SK-N-SH (cell line): ENCODE measurements around the gene DXO. TPM values are rescaled to one million over a fixed set of nuclear protein-coding genes. Genes with fewer than 3 reads are reported as not detected.
A peak's percentile ranks its signal among the peaks of the same experiment; 100 is the strongest.
"Not testable (repeated sequence)": the region's sequence is repeated elsewhere in the genome, so short reads cannot be mapped to it uniquely, and the experiment has no call there.

ENCODE experiments used
- CTCF ChIA-PET: fragments of 300-600, 350-600 bp; formaldehyde crosslinking; extraction: SDS; loops from one replicate; lab custom pipeline; 2021; lab: Yijun Ruan, JAX
- POLR2A ChIA-PET: fragments of 350-600 bp; sonication (Branson Sonifier 250); formaldehyde crosslinking; extraction: SDS; loops from one replicate; lab custom pipeline; 2020; ENCODE audit warnings: antibody characterized with exemption, inconsistent platforms; lab: Yijun Ruan, JAX
- DNase-seq: peaks from one replicate; pipeline ENCODE4 v3.0.0; 2012
- H2AFZ ChIP-seq: fragments of 200-600 bp; sonication (generic); 2 replicates; pipeline ENCODE4 v1.8.1; 2016; ENCODE audit warnings: antibody characterized with exemption, mild to moderate bottlenecking, low read depth
- H3F3A ChIP-seq: fragments of 200-600 bp; sonication (generic); replicated peaks from 2 replicates; pipeline ENCODE3; 2016; ENCODE audit warnings: antibody characterized with exemption, mild to moderate bottlenecking; ENCODE audit not compliant: insufficient read depth
- H3K27ac ChIP-seq, 2 experiments: fragments of 200-500 bp in 1 of 2; fragments of 200-600 bp in 1 of 2; sonication (Bioruptor generic) in 1 of 2; sonication (generic), shearing (Covaris generic) in 1 of 2; 2 replicates each; pipeline versions ENCODE4 v1.5.1 to v1.6.1; 2014 to 2016; ENCODE audit warnings: low read depth in 2 of 2, inconsistent platforms in 1 of 2, low read length in 1 of 2, mild to moderate bottlenecking in 1 of 2, mixed read lengths in 1 of 2
- H3K27me3 ChIP-seq: fragments of 200-600 bp; sonication (generic), shearing (Covaris generic); 2 replicates; pipeline ENCODE4 v1.6.1; 2016; ENCODE audit warnings: mixed run types; ENCODE audit not compliant: insufficient read depth
- H3K36me3 ChIP-seq, 2 experiments: fragments of 200-500 bp in 1 of 2; fragments of 200-600 bp in 1 of 2; sonication (Bioruptor generic) in 1 of 2; sonication (generic) in 1 of 2; replicated peaks in 1 of 2; 2 replicates each; pipeline versions ENCODE3 to v1.5.1; 2014 to 2016; ENCODE audit warnings: low read length in 1 of 2, mild to moderate bottlenecking in 1 of 2; ENCODE audit not compliant: insufficient read depth in 2 of 2, control insufficient read depth in 1 of 2
- H3K4me1 ChIP-seq, 2 experiments: fragments of 200-500 bp in 1 of 2; fragments of 200-600 bp in 1 of 2; sonication (Bioruptor generic) in 1 of 2; sonication (generic), shearing (Covaris generic) in 1 of 2; 2 replicates each; pipeline versions ENCODE4 v1.5.1 to v1.6.1; 2014 to 2016; ENCODE audit warnings: low read depth in 1 of 2, low read length in 1 of 2, mixed run types in 1 of 2; ENCODE audit not compliant: insufficient read depth in 2 of 2, control insufficient read depth in 1 of 2
- H3K4me2 ChIP-seq: fragments of 200-600 bp; sonication (generic), shearing (Covaris generic); 2 replicates; pipeline ENCODE4 v1.6.1; 2017; ENCODE audit warnings: mixed run types
- H3K4me3 ChIP-seq, 2 experiments: fragments of 200-500 bp in 1 of 2; fragments of 200-600 bp in 1 of 2; sonication (Bioruptor generic) in 1 of 2; sonication (generic), shearing (Covaris generic) in 1 of 2; 2 replicates each; pipeline versions ENCODE4 v1.5.1 to v1.8.1; 2014 to 2016; ENCODE audit warnings: low read depth in 2 of 2, inconsistent platforms in 1 of 2, low read length in 1 of 2, mild to moderate bottlenecking in 1 of 2, mixed read lengths in 1 of 2, moderate library complexity in 1 of 2
- H3K79me2 ChIP-seq: fragments of 200-600 bp; sonication (generic); 2 replicates; pipeline ENCODE4 v1.8.1; 2017; ENCODE audit warnings: mild to moderate bottlenecking; ENCODE audit not compliant: insufficient read depth
- H3K9ac ChIP-seq: fragments of 200-600 bp; sonication (generic); 2 replicates; pipeline ENCODE4 v1.6.1; 2017; ENCODE audit warnings: mixed run types
- H3K9me2 ChIP-seq: fragments of 200-600 bp; sonication (generic); 2 replicates; pipeline ENCODE4 v1.6.1; 2017; ENCODE audit warnings: mixed run types
- H3K9me3 ChIP-seq: fragments of 200-600 bp; sonication (generic); 2 replicates; pipeline ENCODE4 v1.6.1; 2017; ENCODE audit warnings: mixed run types, mild to moderate bottlenecking, moderate library complexity
- H4K20me1 ChIP-seq: fragments of 200-600 bp; sonication (generic); 2 replicates; pipeline ENCODE4 v1.6.1; 2017; ENCODE audit warnings: mild to moderate bottlenecking, mixed run types; ENCODE audit not compliant: insufficient read depth
- MEF2A ChIP-seq: IDR thresholded peaks from 2 replicates; pipeline ENCODE4 v1.4.0; 2012; ENCODE audit warnings: low read depth, borderline replicate concordance
- SMC3 ChIP-seq: IDR thresholded peaks from 2 replicates; pipeline ENCODE4 v1.6.1; 2012; ENCODE audit warnings: low read depth, low read length, improper control_type of control experiment
- WGBS: methylation state at CpG from one replicate; pipeline ENCODE4 v1.1.6; 2017; ENCODE audit warnings: low lambda C conversion rate; 5-methylcytosine and 5-hydroxymethylcytosine counted together
- polyA plus RNA-seq, 3 experiments: library from polyadenylated mRNA; depleted of rRNA; stranded (reverse); fragments of >200 nt; gene quantifications; 2 replicates each; pipeline ENCODE4 v1.2.3, GENCODE V29; 2012
- TF ChIP-seq, protein P1 (sequence below): fragments of 200-600 bp; sonication (generic); IDR thresholded peaks from 2 replicates; pipeline ENCODE4 v1.6.1; 2017; ENCODE audit warnings: antibody characterized with exemption, mild to moderate bottlenecking, moderate library complexity
- TF ChIP-seq, protein P2 (sequence below): IDR thresholded peaks from 2 replicates; pipeline ENCODE4 v1.4.0; 2012; ENCODE audit warnings: low read depth
- TF ChIP-seq, protein P3 (sequence below): IDR thresholded peaks from 2 replicates; pipeline ENCODE4 v1.6.1; 2012; ENCODE audit warnings: mild to moderate bottlenecking, low read depth, low read length, moderate library complexity

Gene DXO
- polyA plus RNA-seq, 1 of the 3 experiments (the other 2 are of a cell fraction), result 25.3 TPM

DNA sequence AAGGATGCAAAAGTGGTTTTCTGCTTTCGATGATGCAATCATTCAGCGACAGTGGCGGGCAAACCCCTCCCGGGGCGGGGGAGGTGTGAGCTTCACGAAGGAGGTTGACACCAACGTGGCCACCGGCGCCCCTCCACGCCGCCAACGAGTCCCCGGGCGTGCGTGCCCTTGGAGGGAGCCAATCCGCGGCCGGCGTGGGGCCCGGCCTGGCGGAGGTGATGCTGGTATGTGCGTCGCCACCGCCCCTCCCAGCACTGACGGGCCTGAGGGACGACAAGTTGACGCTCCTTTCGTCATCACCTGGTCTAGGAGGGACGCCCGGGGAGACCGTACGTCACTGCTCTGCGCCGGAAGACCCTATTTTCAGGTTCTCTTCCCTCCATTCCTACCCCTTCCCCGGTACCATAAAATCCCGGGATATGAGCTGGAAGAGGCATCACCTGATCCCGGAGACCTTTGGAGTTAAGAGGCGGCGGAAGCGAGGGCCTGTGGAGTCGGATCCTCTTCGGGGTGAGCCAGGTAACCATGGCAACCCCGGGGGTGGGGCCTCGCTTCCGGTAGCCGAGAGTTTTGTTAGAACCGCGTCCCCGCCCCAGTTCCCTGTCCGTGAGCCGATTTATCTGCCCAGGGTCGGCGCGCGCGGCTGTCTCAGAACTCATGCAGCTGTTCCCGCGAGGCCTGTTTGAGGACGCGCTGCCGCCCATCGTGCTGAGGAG, at the start of gene DXO (continued):
- TF ChIP-seq, protein P1, sequence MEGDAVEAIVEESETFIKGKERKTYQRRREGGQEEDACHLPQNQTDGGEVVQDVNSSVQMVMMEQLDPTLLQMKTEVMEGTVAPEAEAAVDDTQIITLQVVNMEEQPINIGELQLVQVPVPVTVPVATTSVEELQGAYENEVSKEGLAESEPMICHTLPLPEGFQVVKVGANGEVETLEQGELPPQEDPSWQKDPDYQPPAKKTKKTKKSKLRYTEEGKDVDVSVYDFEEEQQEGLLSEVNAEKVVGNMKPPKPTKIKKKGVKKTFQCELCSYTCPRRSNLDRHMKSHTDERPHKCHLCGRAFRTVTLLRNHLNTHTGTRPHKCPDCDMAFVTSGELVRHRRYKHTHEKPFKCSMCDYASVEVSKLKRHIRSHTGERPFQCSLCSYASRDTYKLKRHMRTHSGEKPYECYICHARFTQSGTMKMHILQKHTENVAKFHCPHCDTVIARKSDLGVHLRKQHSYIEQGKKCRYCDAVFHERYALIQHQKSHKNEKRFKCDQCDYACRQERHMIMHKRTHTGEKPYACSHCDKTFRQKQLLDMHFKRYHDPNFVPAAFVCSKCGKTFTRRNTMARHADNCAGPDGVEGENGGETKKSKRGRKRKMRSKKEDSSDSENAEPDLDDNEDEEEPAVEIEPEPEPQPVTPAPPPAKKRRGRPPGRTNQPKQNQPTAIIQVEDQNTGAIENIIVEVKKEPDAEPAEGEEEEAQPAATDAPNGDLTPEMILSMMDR, result no peak
- TF ChIP-seq, protein P2, sequence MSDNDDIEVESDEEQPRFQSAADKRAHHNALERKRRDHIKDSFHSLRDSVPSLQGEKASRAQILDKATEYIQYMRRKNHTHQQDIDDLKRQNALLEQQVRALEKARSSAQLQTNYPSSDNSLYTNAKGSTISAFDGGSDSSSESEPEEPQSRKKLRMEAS, result peak; percentile 92
- TF ChIP-seq, protein P3, sequence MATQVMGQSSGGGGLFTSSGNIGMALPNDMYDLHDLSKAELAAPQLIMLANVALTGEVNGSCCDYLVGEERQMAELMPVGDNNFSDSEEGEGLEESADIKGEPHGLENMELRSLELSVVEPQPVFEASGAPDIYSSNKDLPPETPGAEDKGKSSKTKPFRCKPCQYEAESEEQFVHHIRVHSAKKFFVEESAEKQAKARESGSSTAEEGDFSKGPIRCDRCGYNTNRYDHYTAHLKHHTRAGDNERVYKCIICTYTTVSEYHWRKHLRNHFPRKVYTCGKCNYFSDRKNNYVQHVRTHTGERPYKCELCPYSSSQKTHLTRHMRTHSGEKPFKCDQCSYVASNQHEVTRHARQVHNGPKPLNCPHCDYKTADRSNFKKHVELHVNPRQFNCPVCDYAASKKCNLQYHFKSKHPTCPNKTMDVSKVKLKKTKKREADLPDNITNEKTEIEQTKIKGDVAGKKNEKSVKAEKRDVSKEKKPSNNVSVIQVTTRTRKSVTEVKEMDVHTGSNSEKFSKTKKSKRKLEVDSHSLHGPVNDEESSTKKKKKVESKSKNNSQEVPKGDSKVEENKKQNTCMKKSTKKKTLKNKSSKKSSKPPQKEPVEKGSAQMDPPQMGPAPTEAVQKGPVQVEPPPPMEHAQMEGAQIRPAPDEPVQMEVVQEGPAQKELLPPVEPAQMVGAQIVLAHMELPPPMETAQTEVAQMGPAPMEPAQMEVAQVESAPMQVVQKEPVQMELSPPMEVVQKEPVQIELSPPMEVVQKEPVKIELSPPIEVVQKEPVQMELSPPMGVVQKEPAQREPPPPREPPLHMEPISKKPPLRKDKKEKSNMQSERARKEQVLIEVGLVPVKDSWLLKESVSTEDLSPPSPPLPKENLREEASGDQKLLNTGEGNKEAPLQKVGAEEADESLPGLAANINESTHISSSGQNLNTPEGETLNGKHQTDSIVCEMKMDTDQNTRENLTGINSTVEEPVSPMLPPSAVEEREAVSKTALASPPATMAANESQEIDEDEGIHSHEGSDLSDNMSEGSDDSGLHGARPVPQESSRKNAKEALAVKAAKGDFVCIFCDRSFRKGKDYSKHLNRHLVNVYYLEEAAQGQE, result no peak
- TF ChIP-seq SMC3, result no peak
- TF ChIP-seq MEF2A, result no peak
- TF ChIP-seq, all 33 proteins: peak for 15

DNA sequence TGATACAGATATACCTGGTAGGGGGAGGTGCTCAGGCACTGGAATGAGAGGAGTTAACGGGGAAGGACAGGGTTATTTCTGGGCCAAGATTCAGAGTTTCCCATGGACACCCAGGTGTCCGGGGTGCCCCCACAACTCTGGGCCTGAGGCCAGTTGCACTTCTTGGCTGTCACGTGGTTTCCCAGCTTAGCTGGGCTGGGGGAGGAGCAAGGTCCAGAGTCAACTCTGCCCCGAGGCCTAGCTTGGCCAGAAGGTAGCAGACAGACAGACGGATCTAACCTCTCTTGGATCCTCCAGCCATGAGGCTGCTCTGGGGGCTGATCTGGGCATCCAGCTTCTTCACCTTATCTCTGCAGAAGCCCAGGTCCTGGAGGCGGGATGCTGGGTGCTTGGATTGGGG, 42.6 kb upstream of the DXO start, which contains the start of gene C4B:
Gene C4B, plus strand, starts transcription at position 249 of the 400 bp plus-strand sequence. Its CDS starts 51 bp downstream, at position 300.
- H3K27ac ChIP-seq, H3F3A ChIP-seq, H3K36me3 ChIP-seq, H3K27me3 ChIP-seq, DNase-seq, H3K79me2 ChIP-seq, POLR2A ChIA-PET, H3K9me3 ChIP-seq, H3K9ac ChIP-seq, H3K4me2 ChIP-seq, H2AFZ ChIP-seq, CTCF ChIA-PET, H3K4me1 ChIP-seq, H4K20me1 ChIP-seq, H3K9me2 ChIP-seq, H3K4me3 ChIP-seq: not testable (repeated sequence)
- no CpG with 5 or more reads among the region's 6 CpGs for WGBS

DNA sequence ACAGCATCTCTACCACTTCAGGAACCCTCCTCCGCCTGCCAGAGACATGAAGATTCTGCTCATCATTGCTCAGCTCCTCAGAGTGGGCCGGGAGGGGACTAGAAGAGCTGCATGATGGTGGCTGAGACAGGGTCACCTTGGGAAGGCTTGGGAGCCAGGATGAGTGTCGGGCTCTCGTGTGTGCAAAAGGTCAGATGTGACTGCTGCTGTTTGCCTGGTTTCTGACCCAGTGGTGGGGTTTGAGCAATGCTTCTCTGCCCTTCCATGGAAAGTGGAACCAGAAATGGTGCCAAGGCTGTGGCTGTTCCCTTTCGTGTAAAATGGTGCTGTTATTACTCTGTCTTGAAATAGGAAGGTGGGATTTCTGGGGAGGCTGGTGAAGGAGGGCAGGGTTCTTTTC, 41.8 kb upstream of the DXO start:
- H3K4me3 ChIP-seq, H3K4me2 ChIP-seq, CTCF ChIA-PET, H4K20me1 ChIP-seq, H3K9me3 ChIP-seq, POLR2A ChIA-PET, DNase-seq, H3K27ac ChIP-seq, H3K79me2 ChIP-seq, H3K9me2 ChIP-seq, H3F3A ChIP-seq, H3K4me1 ChIP-seq, H3K27me3 ChIP-seq, H3K36me3 ChIP-seq, H2AFZ ChIP-seq, H3K9ac ChIP-seq: not testable (repeated sequence)
- no CpG with 5 or more reads among the region's 5 CpGs for WGBS

DNA sequence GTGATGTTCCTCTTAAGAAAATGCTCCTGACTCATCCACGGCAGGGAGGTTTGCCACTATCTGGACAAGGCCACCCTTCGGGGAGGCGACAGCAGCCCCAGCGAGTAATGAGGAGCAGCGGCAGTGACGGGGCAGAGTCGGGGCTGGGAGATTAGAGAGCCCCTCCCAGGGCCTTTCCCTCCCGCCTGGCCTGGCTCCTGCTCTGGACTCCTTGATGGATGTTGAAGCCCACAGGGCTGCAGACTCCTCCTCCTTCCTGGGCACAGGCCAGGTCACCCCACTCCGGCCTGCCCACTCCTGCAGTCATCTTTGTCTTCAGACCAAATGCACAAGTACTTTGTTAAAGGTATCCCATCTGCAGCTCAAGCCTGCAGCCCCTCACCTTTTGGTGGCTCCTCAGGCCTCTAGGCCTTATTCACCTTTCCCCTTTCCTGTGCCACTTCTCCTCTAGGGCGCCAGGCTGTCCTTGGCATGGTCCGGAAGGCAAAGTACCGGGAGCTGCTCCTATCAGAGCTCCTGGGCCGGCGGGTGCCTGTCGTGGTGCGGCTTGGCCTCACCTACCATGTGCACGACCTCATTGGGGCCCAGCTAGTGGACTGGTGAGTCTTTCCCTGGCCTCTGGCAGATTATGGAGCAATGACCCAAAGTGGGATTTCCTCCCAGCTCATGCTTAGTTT, 41.1 kb upstream of the DXO start:
- H3F3A ChIP-seq, DNase-seq, H3K4me3 ChIP-seq, H3K4me1 ChIP-seq, H3K4me2 ChIP-seq, POLR2A ChIA-PET, H3K36me3 ChIP-seq, H3K9ac ChIP-seq, H3K27me3 ChIP-seq, H3K27ac ChIP-seq, H3K9me3 ChIP-seq, H4K20me1 ChIP-seq, H2AFZ ChIP-seq, H3K79me2 ChIP-seq, H3K9me2 ChIP-seq, CTCF ChIA-PET: not testable (repeated sequence)
- 100% methylated on average over 3 of the region's 17 CpGs for WGBS

DNA sequence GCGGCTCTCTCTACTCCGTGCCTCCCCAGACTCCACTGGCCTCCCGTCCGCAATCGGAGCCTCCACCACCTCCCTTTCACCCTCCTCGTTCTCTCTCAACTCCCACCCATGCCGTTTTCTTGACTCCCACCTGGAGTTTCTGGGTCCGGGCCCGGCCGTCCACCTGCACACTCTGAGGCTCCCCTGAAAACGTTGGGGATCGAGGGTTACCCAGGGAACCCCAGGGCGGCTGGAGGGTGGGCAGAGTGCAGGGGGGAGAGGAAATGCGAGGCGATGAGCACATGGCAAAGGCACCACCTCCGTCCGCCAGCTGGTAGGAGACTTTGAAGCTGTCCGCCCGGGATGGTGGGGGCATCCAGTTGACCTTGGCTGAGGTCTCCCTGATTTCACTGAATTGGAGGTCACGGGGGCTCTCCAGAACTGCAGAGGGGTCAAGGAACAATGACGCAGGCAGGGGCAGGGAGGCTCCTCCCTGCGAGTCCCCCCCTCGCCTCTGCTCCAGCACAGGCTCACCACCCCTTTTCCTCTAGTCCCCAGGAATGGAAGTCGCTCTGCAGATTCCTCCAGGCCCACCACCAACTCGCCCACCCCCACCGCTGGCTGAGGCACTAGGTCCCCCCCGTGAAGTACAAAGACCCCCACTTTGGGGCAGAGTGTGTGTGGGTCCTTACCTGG, 39.1 kb upstream of the DXO start:
- H3K4me2 ChIP-seq, H4K20me1 ChIP-seq, H3K9me3 ChIP-seq, H2AFZ ChIP-seq, H3K36me3 ChIP-seq, DNase-seq, CTCF ChIA-PET, POLR2A ChIA-PET, H3K79me2 ChIP-seq, H3K9me2 ChIP-seq, H3K9ac ChIP-seq, H3K4me3 ChIP-seq, H3F3A ChIP-seq, H3K27me3 ChIP-seq, H3K4me1 ChIP-seq, H3K27ac ChIP-seq: not testable (repeated sequence)
- 45% methylated on average over 13 of the region's 27 CpGs for WGBS
